SU-DHL-6 (cell line): Measurements from ENCODE around the gene ESRP2.
A peak's percentile ranks its signal among the peaks of the same experiment; 100 is the strongest.

ENCODE experiments used
- H2AFZ ChIP-seq: fragments of 200-600 bp; sonication (generic); 2 replicates; pipeline ENCODE4 v1.6.1; 2014; ENCODE audit warnings: low read depth, mild to moderate bottlenecking, moderate library complexity, mixed read lengths, antibody characterized with exemption, low read length; ENCODE audit not compliant: severe bottlenecking
- H3F3A ChIP-seq: fragments of 200-600 bp; shearing (Covaris generic); 2 replicates; pipeline ENCODE4 v1.6.0; 2016; ENCODE audit warnings: antibody characterized with exemption, mild to moderate bottlenecking; ENCODE audit not compliant: insufficient read depth
- H3K27ac ChIP-seq: fragments of 200-600 bp; sonication (generic); 2 replicates; pipeline ENCODE4 v1.5.1; 2016; ENCODE audit warnings: low read depth, mild to moderate bottlenecking, low read length, moderate library complexity, mixed read lengths
- H3K27me3 ChIP-seq: fragments of 200-600 bp; sonication (generic), shearing (Covaris generic); 2 replicates; pipeline ENCODE4 v1.6.0; 2014; ENCODE audit warnings: mild to moderate bottlenecking, low read length
- H3K36me3 ChIP-seq: fragments of 200-600 bp; sonication (generic); 2 replicates; pipeline ENCODE4 v1.6.1; 2014; ENCODE audit warnings: mild to moderate bottlenecking, low read length, mixed read lengths
- H3K4me2 ChIP-seq: fragments of 300-600, 200-600 bp; shearing (Covaris generic), sonication (generic); 2 replicates; pipeline ENCODE4 v1.6.0; 2014; ENCODE audit warnings: low read length, low read depth, mild to moderate bottlenecking; ENCODE audit not compliant: poor library complexity, severe bottlenecking
- H3K4me3 ChIP-seq: fragments of 200-600 bp; sonication (generic); 2 replicates; pipeline ENCODE4 v1.5.1; 2014; ENCODE audit warnings: antibody characterized with exemption, low read length, mild to moderate bottlenecking, mixed read lengths; ENCODE audit not compliant: insufficient read depth, poor library complexity, severe bottlenecking
- H3K79me2 ChIP-seq: fragments of 200-600 bp; sonication (generic); 2 replicates; pipeline ENCODE4 v1.6.1; 2014; ENCODE audit warnings: mild to moderate bottlenecking, low read length, moderate library complexity; ENCODE audit not compliant: insufficient read depth
- H3K9ac ChIP-seq: fragments of 200-600 bp; sonication (generic); 2 replicates; pipeline ENCODE4 v1.7.0; 2014; ENCODE audit warnings: mild to moderate bottlenecking, low read length
- H3K9me2 ChIP-seq: fragments of 200-600 bp; sonication (generic); replicated peaks from 2 replicates; pipeline ENCODE4 v1.6.1; 2014; ENCODE audit warnings: low read length; ENCODE audit not compliant: insufficient read depth
- H3K9me3 ChIP-seq: fragments of 200-600 bp; sonication (generic); 2 replicates; pipeline ENCODE4 v1.6.1; 2014; ENCODE audit warnings: low read length, mixed read lengths; ENCODE audit not compliant: insufficient read depth
- H4K20me1 ChIP-seq: fragments of 200-600 bp; sonication (generic); 2 replicates; pipeline ENCODE4 v1.6.1; 2014; ENCODE audit warnings: low read depth, mild to moderate bottlenecking, antibody characterized with exemption, low read length, moderate library complexity, mixed read lengths
- CTCF ChIP-seq: fragments of 200-600 bp; sonication (generic); IDR thresholded peaks from one replicate; pipeline ENCODE4 v1.5.1; 2017; ENCODE audit warnings: antibody characterized with exemption, mild to moderate bottlenecking, low read length, moderate library complexity; ENCODE audit not compliant: insufficient read depth, poor library complexity, severe bottlenecking
- EZH2phosphoT487 ChIP-seq: fragments of 200-600 bp; sonication (generic), shearing (Covaris generic); conservative IDR thresholded peaks from 2 replicates; pipeline ENCODE4 v1.6.1; 2018; ENCODE audit warnings: mild to moderate bottlenecking, antibody characterized with exemption, low read length, moderate library complexity, mixed read lengths

The ESRP2 gene

GRCh38 chr16:68242926-68243858, 7.3 kb upstream of the ESRP2 start:
- Histone ChIP-seq H3K4me3 (no peak overlapping the region), H3K4me2 (no peak overlapping the region)

GRCh38 chr16:68242085-68242484, 6.2 kb upstream of the ESRP2 start:
- H3K36me3 ChIP-seq, result no peaks in the 10 kb centered on the region
- no peaks in the 10 kb centered on the region for H4K20me1 ChIP-seq
- H3K27me3 ChIP-seq, result no peaks in the 10 kb centered on the region
- no peak overlapping the region for H3K4me2 ChIP-seq
- no peaks in the 10 kb centered on the region for H3K9me2 ChIP-seq
- no peaks in the 10 kb centered on the region for H3K9me3 ChIP-seq
- TF ChIP-seq EZH2phosphoT487, result no peak
- no peak for TF ChIP-seq CTCF
- peaks cover 18% of the 10 kb centered on the region; the same call in 1 of the 2 replicates for H3K79me2 ChIP-seq
- 0 out of 2 replicates have a peak, but pooled peaks cover under 1% of the 10 kb centered on the region for H3F3A ChIP-seq
- H3K4me3 ChIP-seq, result no peak overlapping the region
- no peak overlapping the region for H2AFZ ChIP-seq
- no peak overlapping the region for H3K27ac ChIP-seq
- H3K9ac ChIP-seq, result no peak overlapping the region

More at GRCh38 chr16:68242926-68243858, 7.3 kb upstream of the ESRP2 start:
- no peaks in the 10 kb centered on the region for H3K36me3 ChIP-seq
- H3K27me3 ChIP-seq, result no peaks in the 10 kb centered on the region
- H3K9me3 ChIP-seq, result no peaks in the 10 kb centered on the region
- H3F3A ChIP-seq, result no peaks in the 10 kb centered on the region
- TF ChIP-seq EZH2phosphoT487 (no peak), CTCF (no peak)
- H4K20me1 ChIP-seq, result no peaks in the 10 kb centered on the region
- H2AFZ ChIP-seq, result no peak overlapping the region
- H3K79me2 ChIP-seq, result peaks cover 18% of the 10 kb centered on the region; the same call in 1 of the 2 replicates
- no peak overlapping the region for H3K27ac ChIP-seq
- H3K9me2 ChIP-seq, result no peaks in the 10 kb centered on the region
- H3K9ac ChIP-seq, result no peak overlapping the region

GRCh38 chr16:68238029-68238345, 2.1 kb upstream of the ESRP2 start:
- Histone ChIP-seq H3F3A (peaks cover 7% of the 10 kb centered on the region; the same call in 1 of the 2 replicates), H3K27ac (no peak overlapping the region), H3K9me3 (no peaks in the 10 kb centered on the region), H3K4me2 (peak overlapping the region; percentile 66), H3K36me3 (no peaks in the 10 kb centered on the region), H3K4me3 (peak overlapping the region; percentile 53), H2AFZ (peak overlapping the region; percentile 88), H3K9ac (peak overlapping the region; percentile 51), H3K9me2 (no peaks in the 10 kb centered on the region), H4K20me1 (no peaks in the 10 kb centered on the region), H3K27me3 (no peaks in the 10 kb centered on the region), H3K79me2 (no peaks in the 10 kb centered on the region)
- TF ChIP-seq EZH2phosphoT487 (no peak), CTCF (no peak)
